Measurements from ENCODE around the gene MED26. TPM values are rescaled to one million over a fixed set of nuclear protein-coding genes. Genes with fewer than 3 reads are reported as not detected.

The MED26 gene
- total RNA-seq, 1 donor from 2014 or later: 11.1 TPM

GRCh38 chr19:16572332-16573211 lies 55.4 kb downstream of the MED26 start, which contains the start of gene SLC35E1:
Gene SLC35E1, minus strand, starts transcription at chr19:16572415. Its CDS starts 51 bp downstream, at chr19:16572364.
- TF ChIP-seq CTCF (IDR thresholded peaks at IDR 0.05): no peak
- Histone ChIP-seq H3K27me3 (ENCODE audit: low read depth) (no peaks in the 10 kb centered on the region), H3K4me1 (peaks cover 52% of the 10 kb centered on the region), H3K9me3 (no peaks in the 10 kb centered on the region), H3K27ac (peak within 1 kb of the TSS; percentile 89), H3K4me3 (peak within 1 kb of the TSS; percentile 73), H3K36me3 (peaks cover 60% of the 10 kb centered on the region)
- ATAC-seq: peak; percentile 93 to 95
- intact Hi-C loops (cut with DNase I): no loop called here
- peak; percentile 97 for DNase-seq

- Histone ChIP-seq H3K27ac (peak overlapping the region; percentile 88), H3K4me1 (peaks cover 53% of the 10 kb centered on the region), H3K9me3 (no peaks in the 10 kb centered on the region), H3K27me3 (ENCODE audit: low read depth) (no peaks in the 10 kb centered on the region), H3K36me3 (peaks cover 60% of the 10 kb centered on the region), H3K4me3 (peak overlapping the region; percentile 73)
- intact Hi-C loops (cut with DNase I): no loop called here
- ATAC-seq (no peak), DNase-seq (peak; percentile 71)
- no peak for TF ChIP-seq CTCF (IDR thresholded peaks at IDR 0.05)
Observed at GRCh38 chr19:16571822-16572331, 56.1 kb downstream of the MED26 start.

GRCh38 chr19:16571283-16571682 lies 56.7 kb downstream of the MED26 start:
- Histone ChIP-seq H3K27ac (peak overlapping the region; percentile 88), H3K4me1 (peaks cover 59% of the 10 kb centered on the region), H3K4me3 (peak overlapping the region; percentile 73), H3K36me3 (peaks cover 60% of the 10 kb centered on the region), H3K27me3 (ENCODE audit: low read depth) (no peaks in the 10 kb centered on the region), H3K9me3 (no peaks in the 10 kb centered on the region)
- intact Hi-C loops (cut with DNase I): no loop called here
- DNase-seq (peak; percentile 49), ATAC-seq (no peak)
- no peak for TF ChIP-seq CTCF (IDR thresholded peaks at IDR 0.05)

GRCh38 chr19:16569609-16570320 lies 58.2 kb downstream of the MED26 start:
- Histone ChIP-seq H3K4me1 (peaks cover 71% of the 10 kb centered on the region), H3K36me3 (peaks cover 62% of the 10 kb centered on the region), H3K9me3 (no peaks in the 10 kb centered on the region), H3K4me3 (no peak overlapping the region), H3K27ac (peak overlapping the region; percentile 80), H3K27me3 (ENCODE audit: low read depth) (no peaks in the 10 kb centered on the region)
- peak; percentile 73 for DNase-seq
- intact Hi-C loops (cut with DNase I): no loop called here
- peak; percentile 43 to 52 for ATAC-seq
- TF ChIP-seq CTCF (IDR thresholded peaks at IDR 0.05): no peak

- peaks cover 61% of the 10 kb centered on the region for H3K4me1 ChIP-seq
- peaks cover 87% of the 10 kb centered on the region for H3K36me3 ChIP-seq
- ATAC-seq: no peak
Observed at GRCh38 chr19:16566702-16567101, 61.3 kb downstream of the MED26 start.

More at GRCh38 chr19:16566702-16567101, 61.3 kb downstream of the MED26 start:
- TF ChIP-seq CTCF (IDR thresholded peaks at IDR 0.05): no peak
- peak overlapping the region; percentile 31 for H3K27ac ChIP-seq
- no peaks in the 10 kb centered on the region for H3K27me3 ChIP-seq (ENCODE audit: low read depth)
- DNase-seq: no peak
- intact Hi-C loops (cut with DNase I): no loop called here
- H3K9me3 ChIP-seq: no peaks in the 10 kb centered on the region
- no peak overlapping the region for H3K4me3 ChIP-seq

All from lower lobe of right lung (tissue), 2 donors.